Left lobe of liver (tissue), 2 donors: ENCODE results near the gene PLEKHA6. TPM values are rescaled to one million over a fixed set of nuclear protein-coding genes. Genes with fewer than 3 reads are reported as not detected.

Source experiments
- ATAC-seq: fragments of 200-7000 bp; cut with Tn5 transposase; one replicate; pipeline ENCODE4 v1.9.1; 2020; ENCODE audit warnings: mild to moderate bottlenecking, moderate library complexity
- DNase-seq: peaks from one replicate; pipeline ENCODE4 v3.0.0-alpha.2; 2020; ENCODE audit warnings: low spot score
- total RNA-seq: library from RNA; stranded (reverse); gene quantifications from one replicate; pipeline ENCODE4 v1.2.1, GENCODE V29; 2021
- donor health status: DM: no; HTN: no; CAD: no; lungs with moderate emphysema.
- donor health status: DM: no; HTN: yes; CAD: no.

PLEKHA6 gene
- total RNA-seq: 28.8 TPM

GRCh38 chr1:204359474-204360255, at the start of gene PLEKHA6:
Gene PLEKHA6 (minus strand): TSS chr1:204359929. CDS start chr1:204273727, 86,202 bp downstream.
- ATAC-seq (no peak), DNase-seq (no peak)

- DNase-seq (no peak), ATAC-seq (no peak)
These were observed 49.4 kb upstream of the PLEKHA6 start for GRCh38 chr1:204409123-204409522.

- DNase-seq: no peak
- no peak for ATAC-seq
These were observed 48.9 kb upstream of the PLEKHA6 start for GRCh38 chr1:204408602-204409001.

GRCh38 chr1:204408074-204408507, 48.4 kb upstream of the PLEKHA6 start:
- peak; percentile 12 for ATAC-seq

GRCh38 chr1:204407295-204407971, 47.7 kb upstream of the PLEKHA6 start:
- no peak for ATAC-seq
- no peak for DNase-seq

More at GRCh38 chr1:204408074-204408507, 48.4 kb upstream of the PLEKHA6 start:
- peak; percentile 74 for DNase-seq

GRCh38 chr1:204406621-204407020, 46.9 kb upstream of the PLEKHA6 start:
- DNase-seq (no peak), ATAC-seq (no peak)

GRCh38 chr1:204405988-204406387, 46.3 kb upstream of the PLEKHA6 start:
- no peak for DNase-seq
- no peak for ATAC-seq

GRCh38 chr1:204404629-204405028, 44.9 kb upstream of the PLEKHA6 start:
- ATAC-seq (no peak), DNase-seq (no peak)

- DNase-seq (no peak), ATAC-seq (no peak)
These were observed 42.7 kb upstream of the PLEKHA6 start for GRCh38 chr1:204402391-204402790.

GRCh38 chr1:204401730-204402129, 42.0 kb upstream of the PLEKHA6 start:
- ATAC-seq: no peak

GRCh38 chr1:204400882-204401510, 41.3 kb upstream of the PLEKHA6 start:
- no peak for DNase-seq
- ATAC-seq: no peak

More at GRCh38 chr1:204401730-204402129, 42.0 kb upstream of the PLEKHA6 start:
- DNase-seq: no peak

GRCh38 chr1:204398197-204399125, 38.7 kb upstream of the PLEKHA6 start:
- ATAC-seq (peak; percentile 98), DNase-seq (peak; percentile 72)

- DNase-seq: no peak
- ATAC-seq: no peak
These were observed 36.4 kb upstream of the PLEKHA6 start for GRCh38 chr1:204396015-204396583.

- ATAC-seq: no peak
These were observed 31.9 kb upstream of the PLEKHA6 start for GRCh38 chr1:204391629-204392028.

GRCh38 chr1:204390751-204391466, 31.2 kb upstream of the PLEKHA6 start:
- ATAC-seq (peak; percentile 14), DNase-seq (no peak)

More at GRCh38 chr1:204391629-204392028, 31.9 kb upstream of the PLEKHA6 start:
- no peak for DNase-seq

GRCh38 chr1:204385727-204386126, 26.0 kb upstream of the PLEKHA6 start:
- ATAC-seq (no peak), DNase-seq (no peak)

- ATAC-seq (peak; percentile 34), DNase-seq (no peak)
These were observed 25.1 kb upstream of the PLEKHA6 start for GRCh38 chr1:204384636-204385352.

GRCh38 chr1:204383163-204383904, 23.6 kb upstream of the PLEKHA6 start:
- no peak for DNase-seq
- ATAC-seq: no peak
